Measurements from ENCODE around the gene HACD2. TPM values are rescaled to one million over a fixed set of nuclear protein-coding genes. Genes with fewer than 3 reads are reported as not detected.

Gene HACD2
- total RNA-seq, 2 experiments from 2014 or later: 12.1 to 13.3 TPM

GRCh38 chr3:123553536-123553935 lies 31.3 kb downstream of the HACD2 start:
- H3K4me3 ChIP-seq (ENCODE audit: low read length): no peak overlapping the region
- intact Hi-C loops (cut with DNase I, micrococcal nuclease): no loop called here
- no peaks in the 10 kb centered on the region for H3K27me3 Mint-ChIP-seq
- peaks cover 6% of the 10 kb centered on the region for H3K9me3 Mint-ChIP-seq
- peaks cover 23% of the 10 kb centered on the region for H3K36me3 ChIP-seq (ENCODE audit: insufficient read depth, low read length)
- H3K27ac Mint-ChIP-seq: no peak overlapping the region
- H3K27ac ChIP-seq (ENCODE audit: low read depth in 1 of 2, low read length in 2 of 2): no peak overlapping the region
- H3K9me3 ChIP-seq (ENCODE audit: control insufficient read depth in 1 of 2, insufficient read depth in 1 of 2, low read length in 2 of 2): peaks cover 0 to 7% of the 10 kb centered on the region in 2 experiments
- H3K4me3 Mint-ChIP-seq: no peak overlapping the region
- no peaks in the 10 kb centered on the region for H3K4me1 ChIP-seq (ENCODE audit: insufficient read depth, low read length)
- POLR2A ChIA-PET: no interaction called here
- CTCF ChIA-PET: no interaction called here
- no peak for DNase-seq
- no peak for ATAC-seq (ENCODE audit: poor library complexity)
- TF ChIP-seq CTCF (IDR thresholded peaks at IDR 0.05): no peak
- H3K36me3 Mint-ChIP-seq (ENCODE audit: low read depth): peaks cover 68% of the 10 kb centered on the region
- no peaks in the 10 kb centered on the region for H3K27me3 ChIP-seq (ENCODE audit: control insufficient read depth in 1 of 2, insufficient read depth in 2 of 2, low read length in 2 of 2)
- H3K4me1 Mint-ChIP-seq (ENCODE audit: low read depth): no peaks in the 10 kb centered on the region

GRCh38 chr3:123552768-123553167 lies 32.1 kb downstream of the HACD2 start:
- H3K9me3 ChIP-seq (ENCODE audit: control insufficient read depth in 1 of 2, insufficient read depth in 1 of 2, low read length in 2 of 2): peaks cover 0 to 7% of the 10 kb centered on the region in 2 experiments
- no peak for TF ChIP-seq CTCF (IDR thresholded peaks at IDR 0.05)
- CTCF ChIA-PET: no interaction called here
- no peaks in the 10 kb centered on the region for H3K4me1 ChIP-seq (ENCODE audit: insufficient read depth, low read length)
- Mint-ChIP-seq H3K9me3 (peaks cover 6% of the 10 kb centered on the region), H3K4me1 (ENCODE audit: low read depth) (no peaks in the 10 kb centered on the region), H3K27ac (no peak overlapping the region), H3K36me3 (ENCODE audit: low read depth) (peaks cover 72% of the 10 kb centered on the region), H3K4me3 (no peak overlapping the region), H3K27me3 (no peaks in the 10 kb centered on the region)
- H3K27me3 ChIP-seq (ENCODE audit: control insufficient read depth in 1 of 2, insufficient read depth in 2 of 2, low read length in 2 of 2): no peaks in the 10 kb centered on the region
- H3K4me3 ChIP-seq (ENCODE audit: low read length): no peak overlapping the region
- peaks cover 20% of the 10 kb centered on the region for H3K36me3 ChIP-seq (ENCODE audit: insufficient read depth, low read length)
- no peak overlapping the region for H3K27ac ChIP-seq (ENCODE audit: low read depth in 1 of 2, low read length in 2 of 2)
- intact Hi-C loops (cut with DNase I, micrococcal nuclease): no loop called here
- POLR2A ChIA-PET: no interaction called here
- DNase-seq (no peak), ATAC-seq (ENCODE audit: poor library complexity) (no peak)

DNA sequence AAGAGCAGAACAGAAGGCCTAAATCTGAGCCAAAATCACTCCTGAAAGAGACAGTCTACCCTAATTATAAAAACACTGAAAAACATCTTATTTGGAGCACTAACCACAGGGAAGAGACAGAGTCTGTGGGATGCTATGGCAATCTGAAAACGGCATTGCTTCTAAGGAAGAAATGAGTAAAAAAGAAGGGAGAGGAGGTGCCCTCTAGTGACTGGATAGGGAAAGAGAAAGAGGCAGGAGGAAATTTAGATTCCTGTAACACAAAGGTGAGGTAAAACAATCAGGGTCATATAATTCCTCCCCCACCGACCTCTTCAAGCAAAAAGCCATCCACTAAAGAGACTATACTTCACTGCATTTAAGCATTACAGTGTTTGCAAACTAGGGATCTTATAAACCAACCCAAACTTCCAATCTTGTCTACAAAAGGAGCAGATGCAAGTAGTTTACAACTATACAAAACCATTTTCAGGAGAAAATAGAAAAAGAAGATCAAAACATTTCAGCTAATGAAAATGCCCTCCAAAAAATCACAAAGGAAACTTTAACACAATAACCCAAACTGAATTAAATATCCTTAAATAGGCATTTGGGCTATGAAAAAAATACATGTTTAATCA lies 32.6 kb downstream of the HACD2 start:
- H3K4me3 ChIP-seq (ENCODE audit: low read length): no peak overlapping the region
- ATAC-seq (ENCODE audit: poor library complexity) (no peak), DNase-seq (peak in 3 of 14 experiments; percentile 8 to 18 (median 11))
- H3K9me3 ChIP-seq (ENCODE audit: control insufficient read depth in 1 of 2, insufficient read depth in 1 of 2, low read length in 2 of 2): peaks cover 0 to 7% of the 10 kb centered on the region in 2 experiments
- H3K4me1 Mint-ChIP-seq (ENCODE audit: low read depth): no peaks in the 10 kb centered on the region
- H3K27ac Mint-ChIP-seq: no peak overlapping the region
- H3K4me3 Mint-ChIP-seq: no peak overlapping the region
- TF ChIP-seq CTCF (IDR thresholded peaks at IDR 0.05): peak; percentile 29
- intact Hi-C loops (cut with DNase I, micrococcal nuclease): no loop called here
- H3K27me3 ChIP-seq (ENCODE audit: control insufficient read depth in 1 of 2, insufficient read depth in 2 of 2, low read length in 2 of 2): no peaks in the 10 kb centered on the region
- H3K27me3 Mint-ChIP-seq: no peaks in the 10 kb centered on the region
- H3K36me3 Mint-ChIP-seq (ENCODE audit: low read depth): peaks cover 72% of the 10 kb centered on the region
- no peaks in the 10 kb centered on the region for H3K4me1 ChIP-seq (ENCODE audit: insufficient read depth, low read length)
- no peak overlapping the region for H3K27ac ChIP-seq (ENCODE audit: low read depth in 1 of 2, low read length in 2 of 2)
- peaks cover 20% of the 10 kb centered on the region for H3K36me3 ChIP-seq (ENCODE audit: insufficient read depth, low read length)
- ChIA-PET CTCF (no interaction called here), POLR2A (no interaction called here)
- H3K9me3 Mint-ChIP-seq: peaks cover 6% of the 10 kb centered on the region

All from CD4-positive, alpha-beta T cell (primary cell).